ENCODE measurements around the gene RMND5A.

The RMND5A gene, protein sequence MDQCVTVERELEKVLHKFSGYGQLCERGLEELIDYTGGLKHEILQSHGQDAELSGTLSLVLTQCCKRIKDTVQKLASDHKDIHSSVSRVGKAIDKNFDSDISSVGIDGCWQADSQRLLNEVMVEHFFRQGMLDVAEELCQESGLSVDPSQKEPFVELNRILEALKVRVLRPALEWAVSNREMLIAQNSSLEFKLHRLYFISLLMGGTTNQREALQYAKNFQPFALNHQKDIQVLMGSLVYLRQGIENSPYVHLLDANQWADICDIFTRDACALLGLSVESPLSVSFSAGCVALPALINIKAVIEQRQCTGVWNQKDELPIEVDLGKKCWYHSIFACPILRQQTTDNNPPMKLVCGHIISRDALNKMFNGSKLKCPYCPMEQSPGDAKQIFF

DNA sequence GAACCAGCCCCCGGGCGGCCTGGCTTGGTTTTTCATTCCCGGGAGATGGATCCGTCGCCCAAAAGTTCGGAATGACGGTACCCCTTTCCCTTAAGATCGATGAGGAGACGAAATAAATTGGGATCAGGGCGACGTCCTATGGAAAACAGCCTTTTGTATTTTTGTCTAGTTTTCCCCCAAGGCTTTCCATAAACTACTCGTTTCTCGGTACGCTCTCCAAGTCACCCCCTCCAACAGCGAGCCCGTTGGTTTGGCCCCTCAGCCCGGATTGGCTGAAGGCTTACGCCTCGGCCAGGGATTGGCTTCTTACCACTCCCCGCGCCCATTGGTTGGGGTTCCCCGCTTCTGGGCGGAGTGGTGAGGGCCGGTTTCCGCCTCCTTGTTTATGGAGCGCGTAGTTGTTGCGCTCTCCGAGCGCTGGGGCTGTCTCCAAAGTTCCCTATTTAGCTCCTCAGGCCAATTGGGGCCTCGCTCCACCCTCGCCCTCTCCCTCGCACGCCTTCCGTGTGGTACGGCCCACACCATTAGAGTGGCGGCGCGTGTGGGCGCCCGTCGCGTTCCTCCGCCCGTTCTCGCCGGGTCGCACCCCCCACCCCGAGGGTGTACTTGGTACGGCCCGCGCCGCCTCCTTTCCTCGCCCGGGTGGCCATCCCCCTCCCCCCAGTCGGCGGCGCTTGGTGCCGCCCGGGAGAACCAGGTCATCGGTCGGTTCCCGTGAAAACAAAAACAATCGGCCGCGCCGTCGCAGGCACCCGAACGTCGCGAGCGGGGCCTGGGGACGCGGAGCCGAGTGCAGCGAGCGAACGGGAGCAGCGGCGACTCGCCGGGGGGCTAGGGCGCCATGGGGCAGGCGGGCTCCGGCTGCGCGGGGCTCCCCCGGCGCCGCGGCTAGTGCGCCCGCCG is at the start of gene RMND5A:
TSS of gene RMND5A (plus strand) at position 655 of the 903 bp plus-strand sequence. CDS start 377 bp downstream, outside the sequence.
- DNase-seq (ENCODE audit: low read depth) = peak; percentile 81
- H3K4me3 ChIP-seq (ENCODE audit: low read depth, low read length) = peak within 1 kb of the TSS; percentile 58

DNA sequence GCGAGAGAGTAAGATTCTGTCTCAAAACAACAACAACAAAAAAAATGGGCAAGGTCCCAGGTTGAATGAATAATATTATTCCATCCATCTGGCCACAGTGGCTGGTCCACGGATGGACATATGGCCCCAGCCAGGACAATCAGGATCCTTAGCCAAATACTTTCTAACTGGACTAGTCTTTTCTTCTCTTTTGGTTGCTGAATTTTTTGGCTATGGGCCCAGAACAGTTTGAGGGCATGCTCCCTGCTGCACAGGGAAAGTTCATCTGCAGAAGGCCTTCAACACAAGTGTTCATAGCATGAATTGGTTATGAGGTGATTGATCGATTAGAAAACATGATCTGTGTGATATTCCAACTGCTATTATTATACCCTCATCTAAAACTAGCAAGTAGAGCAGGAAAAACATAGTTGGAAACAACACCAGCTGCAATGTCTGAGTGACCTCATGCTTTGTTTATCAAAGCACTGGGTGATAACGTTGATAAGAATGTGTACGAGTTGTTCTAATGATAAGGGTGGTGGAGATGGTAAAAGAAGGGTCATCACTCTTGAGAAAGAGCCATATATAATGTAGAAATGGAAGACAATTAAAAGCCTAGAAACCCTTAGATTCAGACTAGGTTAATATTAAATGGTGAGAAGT is 48.6 kb upstream of the RMND5A start:
- no peak overlapping the region for H3K4me3 ChIP-seq (ENCODE audit: low read depth, low read length)
- no peak for DNase-seq (ENCODE audit: low read depth)

DNA sequence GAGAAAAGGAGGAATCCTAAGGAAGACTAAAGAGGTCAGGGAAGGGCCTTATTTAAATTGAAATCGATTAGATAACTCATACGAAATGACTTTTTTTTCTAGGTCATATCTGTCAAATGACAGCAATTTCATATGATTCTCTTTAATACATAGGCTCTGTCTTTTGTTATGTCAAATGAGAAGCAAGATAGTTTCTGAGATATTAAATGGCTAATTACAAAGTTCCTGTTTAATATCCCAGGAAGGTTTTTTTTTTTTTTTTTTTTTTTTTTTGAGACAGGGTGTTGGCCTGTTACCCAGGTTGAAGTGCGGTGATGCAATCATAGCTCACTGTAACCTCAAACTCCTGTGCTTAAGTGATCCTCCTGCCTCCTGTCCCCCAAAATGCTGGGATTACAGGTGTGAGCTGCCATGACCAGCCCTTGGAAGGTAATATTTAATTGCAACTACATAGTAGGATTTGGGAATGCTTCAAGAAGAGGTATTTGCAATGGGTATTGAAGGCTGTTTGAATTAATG is 48.0 kb upstream of the RMND5A start:
- no peak overlapping the region for H3K4me3 ChIP-seq (ENCODE audit: low read depth, low read length)

DNA sequence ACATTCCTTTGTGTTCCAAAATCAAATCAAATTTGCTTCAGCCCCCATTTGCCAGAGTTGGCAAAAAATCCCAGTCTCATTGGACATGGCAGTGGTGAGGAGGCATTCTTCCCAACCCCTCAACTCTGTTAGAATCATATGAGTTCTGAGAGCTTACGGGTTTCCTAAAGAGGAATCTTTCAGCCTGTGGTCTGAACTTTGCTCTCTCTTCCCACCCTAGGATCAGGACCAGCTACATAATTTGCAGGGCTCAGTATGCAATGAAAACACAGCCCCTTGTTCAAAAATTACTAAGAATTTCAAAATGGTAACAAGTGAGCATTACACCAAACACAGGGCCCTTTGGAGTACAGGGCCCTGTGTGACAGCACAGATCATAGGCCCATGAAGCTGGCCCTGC is 47.1 kb upstream of the RMND5A start:
- DNase-seq (ENCODE audit: low read depth) = no peak
- H3K4me3 ChIP-seq (ENCODE audit: low read depth, low read length) = no peak overlapping the region

More for the DNA sequence above, 48.0 kb upstream of the RMND5A start:
- DNase-seq (ENCODE audit: low read depth) = no peak

DNA sequence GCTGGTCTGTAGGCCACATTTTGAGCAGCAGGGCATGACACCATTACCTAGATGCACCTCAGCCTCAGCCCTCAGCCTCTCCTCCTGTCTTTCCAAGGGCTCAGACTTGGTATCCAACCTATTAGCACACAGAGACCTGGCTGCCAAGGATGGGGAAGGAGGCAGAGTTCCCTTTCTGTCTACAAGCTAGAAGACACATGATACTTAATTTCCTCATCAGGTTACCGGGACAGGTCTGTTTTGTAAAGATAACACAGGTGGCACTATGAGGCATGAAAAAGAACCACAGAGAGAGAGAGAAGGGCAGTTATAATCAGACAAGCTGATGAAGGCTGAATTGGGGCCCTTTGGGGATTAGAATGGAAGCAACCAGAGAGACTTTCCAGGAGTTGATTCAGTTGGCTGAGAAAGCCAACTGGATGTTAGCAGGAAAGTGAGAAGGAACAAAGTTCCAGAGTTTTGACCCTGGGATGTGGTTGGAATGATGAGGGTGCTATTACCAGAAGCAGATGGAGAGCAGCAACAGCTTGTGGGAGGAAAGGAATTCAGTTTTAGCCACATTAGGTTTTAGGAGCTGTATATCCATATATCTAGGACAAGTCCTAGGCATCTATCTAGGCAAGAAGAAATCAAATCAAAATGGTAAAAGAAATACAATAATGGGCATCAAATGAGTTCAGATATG is 46.0 kb upstream of the RMND5A start:
- no peak overlapping the region for H3K4me3 ChIP-seq (ENCODE audit: low read depth, low read length)
- no peak for DNase-seq (ENCODE audit: low read depth)

DNA sequence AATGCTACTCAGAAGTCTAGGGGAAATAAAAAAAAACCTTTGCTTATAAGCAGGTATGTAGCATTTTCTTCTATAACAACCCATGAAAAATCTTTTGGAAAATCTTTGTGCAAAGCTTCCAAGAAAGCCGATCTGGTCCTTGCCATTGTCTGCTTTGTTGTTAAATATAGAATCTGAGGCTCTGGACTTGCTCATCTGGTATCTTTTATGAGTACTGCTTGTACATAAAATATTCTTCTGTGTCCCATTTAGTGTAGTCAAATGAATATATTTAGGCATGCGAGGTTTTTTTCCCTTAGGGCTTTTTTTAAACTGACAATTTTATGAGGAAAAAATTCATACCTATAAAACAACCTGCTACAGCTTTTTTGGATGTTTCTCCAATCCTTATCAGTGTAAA is 45.0 kb upstream of the RMND5A start:
- no peak for DNase-seq (ENCODE audit: low read depth)

DNA sequence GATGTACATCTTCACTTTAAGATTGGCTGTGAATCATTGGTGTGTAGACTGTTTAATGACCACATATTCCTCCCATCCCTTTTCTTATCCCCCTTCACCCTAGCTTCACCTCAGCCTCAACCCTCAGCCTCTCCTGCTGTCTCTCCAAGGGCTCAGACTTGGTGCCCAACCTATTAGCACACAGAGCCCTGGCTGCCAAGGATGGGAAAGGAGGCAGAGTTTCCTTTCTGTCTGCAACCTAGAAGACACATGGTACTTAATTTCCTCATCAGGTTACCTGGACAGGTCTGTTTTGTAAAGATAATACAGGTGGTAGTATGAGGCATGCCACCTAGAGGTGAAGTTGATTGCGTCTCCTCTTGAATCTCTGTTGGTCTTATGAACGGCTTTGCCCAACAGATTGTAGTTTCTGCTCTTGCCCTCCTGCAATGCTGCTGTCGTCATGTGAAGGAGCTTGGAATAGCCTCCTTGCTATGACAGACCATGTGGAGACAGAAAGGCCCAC is 44.5 kb upstream of the RMND5A start:
- no peak for DNase-seq (ENCODE audit: low read depth)
- no peak overlapping the region for H3K4me3 ChIP-seq (ENCODE audit: low read depth, low read length)

More for the DNA sequence above, 45.0 kb upstream of the RMND5A start:
- no peak overlapping the region for H3K4me3 ChIP-seq (ENCODE audit: low read depth, low read length)

DNA sequence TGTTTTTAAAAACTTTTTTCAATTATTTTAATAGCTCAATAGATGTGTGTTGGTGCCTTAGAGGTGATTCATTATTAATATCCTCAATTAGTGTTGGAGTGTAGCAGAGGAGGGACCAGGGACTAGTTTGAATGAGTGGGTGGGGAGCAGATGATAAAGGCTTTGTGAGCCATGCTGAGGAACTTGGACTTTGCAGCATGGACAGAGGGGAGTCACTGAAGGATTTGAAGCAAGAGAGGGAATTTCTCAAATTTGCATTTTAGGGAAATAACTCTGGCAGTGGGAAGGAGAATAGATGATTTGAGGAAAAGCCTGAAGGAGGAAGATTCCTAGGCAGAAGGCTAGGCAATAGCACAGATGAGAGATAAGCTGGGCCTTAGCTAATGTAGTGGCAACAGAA is 42.3 kb upstream of the RMND5A start:
- DNase-seq (ENCODE audit: low read depth) = no peak
- H3K4me3 ChIP-seq (ENCODE audit: low read depth, low read length) = no peak overlapping the region

DNA sequence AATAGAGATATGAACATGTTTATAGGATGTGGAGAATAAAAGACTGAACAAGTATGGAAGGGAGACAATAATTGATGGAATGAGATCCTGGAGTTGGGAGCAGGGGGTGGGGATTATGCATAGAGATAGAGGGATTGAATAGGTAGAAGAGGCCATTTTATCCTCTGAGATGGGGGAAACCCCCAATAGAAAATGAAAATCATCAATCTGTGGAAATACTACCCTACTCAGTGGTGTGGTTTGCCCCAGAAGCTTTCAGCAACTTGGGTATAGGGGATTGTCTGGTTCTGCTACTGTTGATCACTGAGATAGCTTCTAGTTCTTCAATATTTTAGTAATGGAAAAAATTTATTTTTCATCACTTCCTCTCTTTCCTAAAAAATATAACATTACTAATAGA is 41.1 kb upstream of the RMND5A start:
- H3K4me3 ChIP-seq (ENCODE audit: low read depth, low read length) = no peak overlapping the region
- DNase-seq (ENCODE audit: low read depth) = no peak

DNA sequence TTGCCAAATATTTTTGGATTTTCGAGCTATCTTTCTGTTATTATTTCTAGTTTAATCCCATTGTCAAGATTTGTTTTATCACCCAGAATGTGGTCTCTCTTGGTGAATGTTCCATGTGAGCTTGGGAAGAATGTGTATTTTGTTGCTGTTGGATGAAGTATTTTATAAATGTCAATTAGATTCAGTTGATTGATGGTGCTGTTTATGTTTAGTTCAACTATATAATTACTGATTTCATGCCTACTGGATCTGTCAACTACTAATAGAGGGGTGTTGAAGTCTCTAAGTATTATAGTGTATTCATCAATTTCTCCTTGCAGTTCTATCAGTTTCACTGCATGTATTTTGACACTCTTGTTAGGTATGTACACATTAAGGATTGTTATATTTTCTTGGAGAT is 34.7 kb upstream of the RMND5A start:
- DNase-seq (ENCODE audit: low read depth) = no peak
- H3K4me3 ChIP-seq (ENCODE audit: low read depth, low read length) = no peak overlapping the region

DNA sequence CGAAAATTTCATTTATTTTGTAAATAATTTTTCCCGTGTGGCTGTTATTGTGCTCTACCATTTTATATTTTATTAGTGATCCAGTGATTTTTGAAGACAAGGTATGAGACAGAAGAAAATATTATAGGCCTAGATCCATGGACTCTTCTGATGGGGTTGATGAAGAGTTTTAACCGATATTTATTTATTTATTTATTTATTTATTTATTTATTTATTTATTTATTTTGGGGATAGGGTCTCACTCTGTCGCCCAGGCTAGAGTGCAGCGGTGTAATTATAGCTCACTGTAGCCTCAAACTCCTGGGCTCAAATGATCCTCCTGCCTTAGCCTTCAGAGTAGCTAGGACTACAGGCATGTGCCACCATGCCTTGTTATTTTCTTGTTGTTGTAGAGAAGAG is 33.6 kb upstream of the RMND5A start:
- DNase-seq (ENCODE audit: low read depth) = no peak
- H3K4me3 ChIP-seq (ENCODE audit: low read depth, low read length) = no peak overlapping the region

DNA sequence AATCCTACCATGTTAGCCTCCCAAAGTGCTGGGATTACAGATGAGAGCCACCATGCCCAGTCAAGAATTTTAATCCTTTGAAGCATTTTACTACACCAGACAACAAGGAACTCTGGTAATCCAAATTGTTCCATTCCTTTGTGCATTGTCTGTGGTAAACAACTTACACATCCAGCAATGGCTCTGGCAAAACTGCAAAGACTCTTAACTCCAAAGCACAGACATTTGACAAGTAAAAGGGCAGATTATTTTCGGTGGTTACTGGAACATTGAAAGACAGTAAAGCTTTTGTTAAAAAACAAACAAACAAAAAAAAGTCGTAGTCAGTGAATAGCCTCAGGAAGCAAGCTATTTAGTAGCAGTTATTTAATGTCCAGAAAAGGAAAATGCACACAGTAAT is 33.2 kb upstream of the RMND5A start:
- H3K4me3 ChIP-seq (ENCODE audit: low read depth, low read length) = no peak overlapping the region
- no peak for DNase-seq (ENCODE audit: low read depth)

DNA sequence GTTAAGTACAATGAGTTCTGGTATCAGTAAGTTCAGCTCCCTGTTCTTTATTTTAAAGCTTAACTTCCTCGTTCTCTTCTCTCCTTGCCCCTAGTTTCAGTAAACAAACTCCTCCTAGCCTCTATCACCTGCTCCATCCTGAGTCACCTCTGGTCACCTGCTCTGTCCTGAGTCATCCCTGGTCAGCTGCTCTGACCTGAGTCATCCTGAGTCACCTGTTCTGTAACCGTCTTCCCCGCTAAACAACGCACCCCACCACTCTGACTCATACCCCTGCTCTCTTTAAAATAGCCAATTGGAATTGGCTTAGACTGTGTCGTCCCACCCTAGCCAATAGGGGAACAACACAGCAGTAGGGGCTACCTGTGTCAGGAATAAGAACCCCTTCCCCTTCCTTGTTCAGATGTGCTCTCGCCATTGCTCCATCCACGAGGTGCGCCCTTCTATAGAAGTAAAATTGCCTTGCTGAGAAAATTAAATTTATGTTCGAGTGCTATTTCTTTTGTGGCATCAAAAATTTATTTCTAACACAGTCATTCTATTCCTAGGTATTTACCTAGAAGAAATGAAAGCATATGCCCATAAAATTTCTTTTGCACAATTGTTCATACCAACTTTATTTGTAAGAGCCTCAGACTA is 24.9 kb upstream of the RMND5A start:
- H3K4me3 ChIP-seq (ENCODE audit: low read depth, low read length) = no peak overlapping the region
- DNase-seq (ENCODE audit: low read depth) = no peak

DNA sequence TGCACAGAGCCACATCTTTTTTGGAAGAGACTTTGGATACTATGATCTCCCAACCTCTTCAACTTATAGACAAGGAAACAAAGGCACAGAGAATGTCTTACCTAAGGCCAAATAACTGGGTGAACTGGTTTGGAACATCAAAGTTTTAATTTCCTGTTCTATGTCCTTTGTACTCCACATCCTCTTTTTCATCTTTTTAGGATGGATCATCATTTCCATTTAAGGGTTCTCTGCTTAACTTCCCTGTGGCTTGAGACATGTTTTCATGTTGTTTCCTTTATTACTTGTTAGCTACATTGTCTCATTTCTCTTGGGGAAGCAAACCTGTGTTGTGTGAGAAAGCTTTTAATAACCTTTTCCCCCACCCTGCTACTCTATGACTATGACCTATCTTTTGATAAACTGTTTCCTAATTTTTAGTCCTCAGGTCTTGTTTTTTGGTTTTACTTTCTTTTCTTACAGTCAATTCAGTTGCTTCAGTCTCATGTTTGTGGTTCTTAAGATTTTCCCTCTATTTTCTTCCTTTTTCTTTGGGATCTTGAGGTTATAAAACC is 22.5 kb upstream of the RMND5A start:
- H3K4me3 ChIP-seq (ENCODE audit: low read depth, low read length) = no peak overlapping the region
- no peak for DNase-seq (ENCODE audit: low read depth)

DNA sequence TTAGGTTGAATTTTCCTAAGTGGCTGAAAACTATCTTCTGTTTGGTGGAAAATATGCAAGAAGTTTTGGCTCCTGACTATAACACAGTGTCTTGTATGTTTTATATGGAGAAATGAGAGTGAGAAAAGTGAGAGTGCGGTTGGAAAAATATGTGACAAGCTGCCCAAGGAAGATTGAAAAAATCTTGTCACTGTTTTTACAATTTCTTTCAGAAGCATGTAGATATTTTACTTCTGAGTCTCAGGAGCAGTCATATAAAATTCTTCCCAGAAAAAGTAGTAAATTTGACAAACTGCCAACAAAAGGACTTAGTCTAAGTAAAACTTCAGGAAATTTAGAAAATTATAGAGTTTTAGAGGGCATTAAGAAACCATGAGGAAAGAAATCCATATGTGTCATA is 19.4 kb upstream of the RMND5A start:
- DNase-seq (ENCODE audit: low read depth) = peak; percentile 5
- no peak overlapping the region for H3K4me3 ChIP-seq (ENCODE audit: low read depth, low read length)

DNA sequence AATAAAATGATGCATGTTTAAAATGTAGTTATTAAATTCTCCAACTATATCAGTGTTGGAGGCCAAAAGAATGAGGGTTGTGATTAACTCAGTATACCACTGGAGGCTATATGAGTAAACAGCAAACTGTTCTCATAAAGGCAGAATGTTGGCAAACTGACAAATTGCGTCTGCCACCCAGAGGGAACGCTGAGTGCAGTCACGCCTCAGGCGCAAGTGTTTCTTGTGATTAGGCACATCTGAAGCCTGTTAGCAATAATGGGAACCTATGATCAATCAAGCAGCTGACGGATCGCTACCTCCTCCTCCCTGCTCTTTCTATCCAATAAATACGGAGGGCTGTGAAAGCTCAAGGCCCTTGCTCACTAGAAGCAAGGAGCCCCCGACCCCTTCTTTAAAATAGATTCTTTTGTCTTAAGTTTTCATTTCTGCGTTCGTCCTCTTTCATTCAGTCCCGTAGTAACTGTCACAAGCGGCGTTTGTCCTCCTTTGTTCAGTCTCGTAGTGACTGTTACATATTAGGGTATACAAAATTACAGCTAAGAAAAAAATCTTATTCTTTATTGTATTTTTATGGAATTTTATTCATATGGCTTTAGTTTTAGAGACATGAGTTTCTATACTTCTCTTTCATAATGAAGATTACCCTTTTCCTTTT is 16.3 kb upstream of the RMND5A start:
- no peak overlapping the region for H3K4me3 ChIP-seq (ENCODE audit: low read depth, low read length)
- peak; percentile 17 for DNase-seq (ENCODE audit: low read depth)

DNA sequence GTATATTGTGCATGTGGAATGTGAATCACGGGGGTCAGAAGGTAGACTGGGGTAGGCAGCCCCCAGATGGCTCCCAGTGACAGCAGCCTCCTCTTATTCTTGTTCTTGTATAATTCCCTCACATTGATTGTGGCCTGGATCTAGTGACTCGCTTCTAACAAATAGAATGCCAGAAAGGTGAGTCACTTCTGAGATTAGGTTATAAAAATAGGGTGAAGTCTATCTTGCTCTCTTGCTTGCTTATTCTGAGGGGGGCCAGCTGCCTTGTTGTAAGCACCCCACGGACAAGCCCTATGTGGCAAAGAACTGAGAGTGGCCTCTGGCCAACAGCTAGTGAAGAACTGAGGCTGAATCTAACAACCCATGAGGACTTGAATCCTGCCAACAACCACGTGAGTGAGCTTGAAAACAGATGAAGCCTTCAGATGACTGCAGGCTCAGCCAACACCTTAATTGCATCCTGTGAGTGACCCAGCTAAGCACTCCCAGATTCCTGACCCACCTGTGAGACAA is 15.6 kb upstream of the RMND5A start:
- no peak overlapping the region for H3K4me3 ChIP-seq (ENCODE audit: low read depth, low read length)

DNA sequence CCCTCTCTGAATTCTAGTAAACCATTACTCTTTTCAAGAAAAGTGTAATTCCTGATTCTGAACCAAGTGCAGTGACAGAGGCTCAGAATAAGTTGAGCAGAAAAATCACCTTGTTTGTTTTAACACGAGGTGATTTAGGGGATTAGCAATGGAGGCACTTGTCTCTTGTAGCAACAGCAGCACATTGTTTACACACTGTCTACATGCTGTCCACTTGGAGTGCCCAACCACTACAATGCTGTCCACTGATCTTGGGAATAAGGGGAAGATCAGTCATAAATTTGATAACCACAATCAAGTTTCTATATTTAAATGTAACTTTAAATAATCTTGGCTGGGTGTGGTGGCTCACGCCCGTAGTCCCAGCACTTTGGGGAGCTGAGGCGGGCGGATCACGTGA is 13.9 kb upstream of the RMND5A start:
- no peak for DNase-seq (ENCODE audit: low read depth)
- no peak overlapping the region for H3K4me3 ChIP-seq (ENCODE audit: low read depth, low read length)

More for the DNA sequence above, 15.6 kb upstream of the RMND5A start:
- DNase-seq (ENCODE audit: low read depth) = peak; percentile 52
